GM18511 (cell line): Measurements from ENCODE around the gene ENO3.

ENCODE experiments used
- ATAC-seq: cut with Tn5 transposase; IDR thresholded peaks from one replicate; pipeline ENCODE4 v1.9.1; 2021; ENCODE audit warnings: mild to moderate bottlenecking, moderate library complexity; ENCODE audit not compliant: unreplicated experiment

Gene ENO3

DNA sequence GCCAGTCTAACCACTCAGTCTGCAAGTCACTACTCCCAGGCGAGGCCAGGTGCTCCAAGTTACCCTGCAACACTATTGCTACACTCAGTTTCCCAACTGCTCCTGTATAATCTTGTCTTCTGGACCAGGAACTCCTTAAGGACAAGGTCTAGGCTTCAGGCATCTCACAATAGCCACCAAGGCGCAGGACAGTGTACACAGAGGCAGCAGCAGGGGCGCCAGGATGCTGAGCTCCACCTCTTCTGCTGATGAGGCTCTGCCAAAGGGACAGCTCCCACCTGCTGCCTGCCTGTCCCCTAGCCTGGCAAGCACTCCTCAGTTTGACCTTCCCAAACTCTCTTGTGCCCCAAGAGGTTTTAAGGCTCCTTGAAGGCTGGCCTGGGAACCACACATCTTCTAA, 14.5 kb upstream of the ENO3 start:
- ATAC-seq, result no peak

DNA sequence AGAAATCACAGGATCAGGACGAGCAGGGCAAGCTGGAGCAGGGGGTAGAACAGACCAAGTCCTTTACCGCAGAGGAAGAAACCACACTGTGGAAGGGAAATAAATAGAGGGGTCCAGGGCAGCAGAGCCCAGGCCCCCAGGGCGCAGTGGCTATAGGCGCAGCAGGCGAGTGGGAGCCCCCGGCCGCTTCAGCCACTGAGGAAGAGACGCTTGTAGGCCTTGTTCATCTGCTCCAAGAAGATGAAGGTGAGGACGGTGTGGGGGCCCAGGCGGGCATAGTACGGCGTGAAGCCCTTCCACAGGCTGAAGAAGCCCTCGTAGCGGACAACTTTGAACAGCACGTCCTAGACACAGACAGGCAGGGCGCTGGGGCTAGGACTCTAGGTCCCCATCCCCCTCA, 13.4 kb upstream of the ENO3 start:
- ATAC-seq, result no peak

DNA sequence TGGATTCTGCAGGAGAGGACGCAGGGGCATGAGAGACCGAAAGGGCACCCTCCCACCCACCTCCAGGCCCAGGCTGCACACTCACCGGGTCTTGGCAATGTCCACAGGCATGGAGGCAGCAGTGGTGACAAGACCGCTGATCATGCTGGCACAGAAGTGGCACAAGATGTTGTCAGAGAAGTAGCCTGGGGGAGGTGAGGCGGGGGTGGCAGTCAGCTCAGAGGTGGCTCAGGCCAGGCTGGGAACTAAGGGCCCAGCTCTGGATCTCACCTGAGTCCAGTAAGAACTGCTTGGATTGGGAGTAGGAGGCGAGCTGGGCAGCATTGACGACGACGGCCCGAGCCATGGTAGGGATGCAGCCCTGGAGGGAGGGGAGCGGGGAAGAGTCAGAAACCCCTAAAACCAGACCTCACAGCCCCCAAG, 12.8 kb upstream of the ENO3 start:
- no peak for ATAC-seq

DNA sequence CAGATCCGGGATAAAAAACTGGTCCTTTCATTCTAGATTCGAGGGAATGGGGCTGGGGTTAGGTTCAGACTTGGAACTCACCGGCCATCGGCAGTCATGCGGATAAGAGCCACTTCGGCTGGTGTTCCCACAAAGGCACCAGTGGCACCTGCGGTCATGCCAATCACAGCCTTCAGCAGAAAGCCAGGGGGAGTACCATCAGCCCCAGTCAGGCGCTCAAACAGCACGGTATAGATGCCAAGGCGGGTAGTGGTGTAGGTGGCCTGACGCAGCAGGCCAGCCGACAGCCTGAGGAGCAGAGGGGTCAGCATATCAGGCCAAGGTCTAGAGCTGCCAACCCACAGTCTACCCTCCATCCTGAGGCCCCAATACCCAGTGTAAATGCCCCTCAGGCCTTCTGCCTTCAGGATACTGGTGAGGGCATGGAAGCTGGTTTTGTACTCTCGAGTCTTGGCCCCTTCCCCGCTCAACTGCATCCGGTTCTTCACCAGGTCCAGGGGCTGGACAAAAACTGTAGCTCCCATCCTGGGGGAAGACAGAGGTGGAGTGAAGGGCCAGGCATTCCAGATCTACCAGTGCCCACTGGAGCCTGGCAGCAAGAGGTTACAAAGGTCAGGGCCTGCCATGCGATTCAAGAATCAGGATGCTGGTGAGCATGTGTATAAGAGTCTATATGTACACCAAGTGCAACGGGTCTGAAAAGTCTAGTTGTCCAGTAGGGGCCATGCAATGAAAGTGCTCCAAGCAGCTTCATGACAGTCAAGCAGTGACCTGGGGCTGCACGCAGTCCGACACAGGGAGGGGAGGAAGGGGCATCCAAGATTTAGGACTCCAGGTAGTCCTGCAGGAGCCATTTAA, 12.0 kb upstream of the ENO3 start:
- ATAC-seq, result no peak

DNA sequence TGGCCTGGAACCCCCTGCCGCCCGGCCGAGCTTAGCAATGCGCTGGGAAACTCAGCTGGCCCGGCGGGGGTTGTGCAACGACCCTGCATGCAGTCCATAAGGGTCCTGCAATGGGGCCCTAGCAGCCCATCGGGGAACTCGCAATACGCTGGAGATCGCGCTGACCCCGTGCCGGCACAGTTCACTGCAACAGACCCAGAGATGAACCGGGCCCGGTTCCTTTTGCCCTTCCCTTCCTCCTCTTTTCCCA, 11.4 kb upstream of the ENO3 start:
- peak; percentile 22 for ATAC-seq

DNA sequence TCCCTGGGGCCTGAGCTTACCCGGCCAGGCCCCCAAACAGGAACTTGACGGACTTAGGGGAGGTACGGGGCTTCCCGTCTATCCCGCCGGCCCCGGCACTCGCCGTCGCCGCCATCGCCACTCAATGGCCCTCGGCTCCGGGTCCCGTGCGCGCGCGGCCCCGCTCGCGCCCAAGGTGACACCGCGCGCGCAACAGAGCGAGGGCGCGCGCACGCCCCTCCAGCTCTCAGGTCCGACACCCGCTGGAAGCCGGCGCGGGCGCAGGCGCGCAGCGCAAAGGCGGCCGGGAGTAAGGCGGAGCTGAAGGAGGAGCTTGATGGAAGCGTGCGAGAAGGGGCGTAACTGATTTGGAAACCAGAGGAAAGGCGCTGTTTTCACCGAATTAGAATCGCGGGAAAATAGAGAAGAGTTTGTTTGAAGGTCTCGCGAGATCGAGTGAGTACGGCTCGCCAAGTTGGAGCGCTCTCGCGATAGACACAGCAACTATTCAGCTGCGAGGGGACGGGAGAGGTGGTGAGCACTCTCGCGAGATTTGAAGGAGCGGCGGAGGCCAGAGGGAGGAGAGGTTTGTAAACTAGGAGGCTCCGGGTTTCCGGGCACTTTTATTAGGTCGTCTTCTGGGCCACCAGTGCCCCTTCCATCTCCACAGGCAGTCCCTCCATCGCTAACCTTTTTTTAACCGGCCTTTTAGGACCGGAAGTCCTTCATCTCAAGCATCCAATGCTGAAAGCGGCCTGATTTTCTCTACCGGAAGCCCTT, 10.9 kb upstream of the ENO3 start, which contains the start of the genes RNF167 and SLC25A11:
Gene RNF167, plus strand, starts transcription at position 473 of the 759 bp plus-strand sequence. CDS start 642 bp downstream, outside the sequence.
Gene SLC25A11, minus strand, starts transcription at position 251 of the 759 bp plus-strand sequence. Its CDS starts 136 bp downstream, at position 115.
- peak; percentile 83 for ATAC-seq

DNA sequence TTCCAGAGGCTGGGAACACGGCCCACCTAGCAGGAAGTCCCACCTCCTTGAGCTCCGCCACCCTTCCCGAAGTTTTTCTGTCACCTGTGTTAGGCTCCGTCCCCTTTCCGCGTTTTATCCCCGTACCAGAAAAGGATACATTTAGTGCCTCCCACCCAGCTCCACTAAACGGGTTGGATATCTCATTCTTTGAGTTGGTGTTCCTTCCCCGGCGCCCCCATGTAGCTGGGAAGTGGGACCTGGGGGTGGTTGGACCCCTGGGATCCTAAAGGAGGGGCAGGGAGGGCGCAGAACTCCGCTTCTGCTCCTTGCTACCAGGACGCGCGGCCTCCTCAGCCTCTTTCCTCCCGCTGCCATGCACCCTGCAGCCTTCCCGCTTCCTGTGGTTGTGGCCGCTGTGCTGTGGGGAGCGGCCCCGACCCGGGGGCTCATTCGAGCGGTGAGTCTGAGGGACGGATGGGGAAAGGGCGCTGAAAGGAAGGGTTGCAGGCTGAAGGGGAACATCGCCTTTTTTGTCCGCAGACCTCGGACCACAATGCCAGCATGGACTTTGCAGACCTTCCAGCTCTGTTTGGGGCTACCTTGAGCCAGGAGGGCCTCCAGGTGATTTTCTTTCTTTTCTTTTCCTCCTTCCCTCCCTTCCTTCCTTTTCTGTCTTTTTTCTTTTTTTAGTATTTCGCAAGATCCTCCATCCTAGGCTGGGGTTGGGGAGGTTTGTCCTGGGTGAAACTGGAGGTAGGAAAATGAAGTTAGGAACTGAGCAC, 10.2 kb upstream of the ENO3 start:
- ATAC-seq, result no peak

DNA sequence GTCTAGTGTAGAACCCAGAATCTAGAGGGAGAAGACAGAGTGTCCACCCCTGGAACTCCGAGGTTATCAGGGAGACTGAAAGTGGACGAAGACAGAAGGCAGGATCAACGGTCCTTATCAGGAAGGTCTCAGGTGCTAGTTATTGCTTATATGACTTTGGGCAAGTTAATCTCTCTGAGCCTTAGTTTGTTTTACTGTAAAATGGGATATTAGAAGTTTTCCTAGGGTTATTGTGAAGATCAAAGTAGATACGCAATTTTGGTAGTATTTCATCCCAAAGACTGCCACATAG, 9.7 kb upstream of the ENO3 start:
- no peak for ATAC-seq

DNA sequence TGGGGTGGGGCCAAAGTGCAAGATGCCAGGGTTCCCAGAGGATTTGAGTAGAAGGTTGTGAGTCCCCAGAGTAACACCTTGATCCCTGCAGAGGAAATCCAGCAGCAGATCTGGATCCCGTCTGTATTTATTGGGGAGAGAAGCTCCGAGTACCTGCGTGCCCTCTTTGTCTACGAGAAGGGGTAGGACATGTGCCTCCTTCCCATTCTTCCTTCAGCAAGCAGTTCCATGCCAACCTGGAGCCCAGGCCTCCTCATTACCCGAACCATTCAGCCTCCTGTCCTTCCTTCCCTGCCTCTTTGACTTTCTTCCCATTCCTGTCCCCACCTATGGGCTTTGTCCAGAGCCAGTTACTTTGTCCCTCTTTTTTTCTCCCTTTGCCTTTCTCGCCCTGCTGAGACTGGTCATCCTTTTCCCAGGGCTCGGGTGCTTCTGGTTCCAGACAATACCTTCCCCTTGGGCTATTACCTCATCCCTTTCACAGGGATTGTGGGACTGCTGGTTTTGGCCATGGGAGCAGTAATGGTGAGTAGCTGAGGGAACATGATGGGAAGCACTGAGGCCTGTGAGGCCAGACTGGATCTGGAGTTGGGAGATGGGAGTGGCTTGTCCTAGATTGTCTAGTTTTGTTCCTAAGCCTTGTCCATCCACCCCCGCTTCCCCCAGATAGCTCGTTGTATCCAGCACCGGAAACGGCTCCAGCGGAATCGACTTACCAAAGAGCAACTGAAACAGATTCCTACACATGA, 8.0 kb upstream of the ENO3 start:
- no peak for ATAC-seq

DNA sequence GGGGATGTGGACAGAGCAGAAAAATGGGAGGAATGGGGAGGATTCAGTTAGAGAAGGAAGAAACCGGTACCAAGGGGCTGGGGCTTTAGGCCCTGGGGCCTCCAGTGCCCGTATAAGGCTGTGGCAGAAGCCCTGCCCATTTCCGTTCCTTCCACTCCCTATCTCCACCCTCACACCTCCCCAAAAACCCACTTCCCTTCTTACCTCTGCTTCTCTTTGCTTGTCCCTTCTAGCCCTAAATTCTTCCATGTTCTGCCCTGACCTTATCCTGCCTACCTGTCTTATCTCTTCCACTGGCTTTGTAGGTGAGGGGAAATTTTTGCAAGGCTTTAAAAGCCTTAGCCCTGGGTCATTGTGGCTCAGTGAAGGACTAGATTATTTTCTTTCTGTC, 6.8 kb upstream of the ENO3 start:
- no peak for ATAC-seq

DNA sequence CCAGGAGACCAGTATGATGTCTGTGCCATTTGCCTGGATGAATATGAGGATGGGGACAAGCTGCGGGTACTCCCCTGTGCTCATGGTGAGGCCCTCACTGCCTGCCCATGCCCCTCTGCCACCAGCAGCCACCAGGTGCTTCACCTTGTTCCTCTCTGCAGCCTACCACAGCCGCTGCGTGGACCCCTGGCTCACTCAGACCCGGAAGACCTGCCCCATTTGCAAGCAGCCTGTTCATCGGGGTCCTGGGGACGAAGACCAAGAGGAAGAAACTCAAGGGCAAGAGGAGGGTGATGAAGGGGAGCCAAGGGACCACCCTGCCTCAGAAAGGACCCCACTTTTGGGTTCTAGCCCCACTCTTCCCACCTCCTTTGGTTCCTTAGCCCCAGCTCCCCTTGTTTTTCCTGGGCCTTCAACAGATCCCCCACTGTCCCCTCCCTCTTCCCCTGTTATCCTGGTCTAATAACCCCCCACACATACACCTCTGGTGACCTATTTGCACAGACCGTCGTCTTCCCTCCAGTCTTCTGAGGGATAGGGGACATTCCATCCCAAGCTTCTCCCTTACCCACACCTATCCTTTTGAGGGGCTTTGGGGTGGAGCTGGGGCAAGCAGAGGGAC, 6.3 kb upstream of the ENO3 start:
- no peak for ATAC-seq

DNA sequence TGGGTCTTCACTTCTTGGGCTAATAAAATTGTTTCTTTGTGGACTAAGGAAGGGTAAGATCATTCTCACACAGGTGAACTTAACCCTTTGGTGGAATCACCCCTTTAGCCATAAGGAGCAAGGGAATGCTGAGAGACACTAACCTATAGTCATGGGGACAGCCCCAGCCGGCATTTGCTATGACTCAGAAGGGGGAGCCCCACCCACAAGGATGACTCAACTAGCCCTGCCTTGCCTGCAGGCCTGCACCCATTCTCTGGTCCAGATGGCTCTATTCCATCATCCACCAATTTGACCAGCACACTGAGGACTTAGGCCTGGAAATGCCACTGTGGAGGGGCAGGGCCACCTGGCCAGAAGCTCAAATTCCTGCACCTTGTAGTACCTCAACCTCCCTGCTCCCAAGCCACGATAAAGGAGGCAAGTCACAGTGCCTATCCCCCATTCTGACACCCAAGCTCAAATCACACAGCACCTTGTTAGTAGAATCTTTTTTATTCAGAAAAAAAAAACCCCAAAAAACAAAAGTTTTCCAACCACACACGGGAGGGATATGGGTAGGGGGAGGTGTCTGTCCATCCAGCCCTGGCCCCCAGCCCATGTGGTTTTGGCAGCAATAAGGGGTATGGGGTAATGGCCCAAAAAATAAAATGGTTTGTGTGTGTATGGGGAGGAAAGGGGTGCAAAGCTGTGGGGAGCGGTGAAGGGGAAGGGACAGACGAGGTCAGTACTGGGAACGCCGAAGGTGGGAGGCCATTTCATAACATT, 5.6 kb upstream of the ENO3 start:
- ATAC-seq, result no peak

DNA sequence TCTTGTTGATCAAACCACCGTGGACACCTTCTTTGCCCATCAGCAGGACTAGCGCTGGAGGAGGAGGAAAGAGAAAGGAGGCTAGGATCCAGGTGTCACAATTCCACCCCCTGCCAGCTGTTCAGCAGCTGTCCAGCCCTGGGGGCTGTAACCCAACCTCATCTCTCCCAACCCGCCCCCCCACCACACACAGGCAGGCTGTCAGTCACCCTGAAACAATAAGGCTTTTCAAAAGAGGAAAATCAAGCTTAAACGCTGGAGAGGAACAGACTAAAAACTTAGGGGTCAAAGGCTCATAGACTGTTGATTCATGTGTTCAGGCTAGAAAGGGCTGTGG, 5.0 kb upstream of the ENO3 start:
- ATAC-seq, result no peak

DNA sequence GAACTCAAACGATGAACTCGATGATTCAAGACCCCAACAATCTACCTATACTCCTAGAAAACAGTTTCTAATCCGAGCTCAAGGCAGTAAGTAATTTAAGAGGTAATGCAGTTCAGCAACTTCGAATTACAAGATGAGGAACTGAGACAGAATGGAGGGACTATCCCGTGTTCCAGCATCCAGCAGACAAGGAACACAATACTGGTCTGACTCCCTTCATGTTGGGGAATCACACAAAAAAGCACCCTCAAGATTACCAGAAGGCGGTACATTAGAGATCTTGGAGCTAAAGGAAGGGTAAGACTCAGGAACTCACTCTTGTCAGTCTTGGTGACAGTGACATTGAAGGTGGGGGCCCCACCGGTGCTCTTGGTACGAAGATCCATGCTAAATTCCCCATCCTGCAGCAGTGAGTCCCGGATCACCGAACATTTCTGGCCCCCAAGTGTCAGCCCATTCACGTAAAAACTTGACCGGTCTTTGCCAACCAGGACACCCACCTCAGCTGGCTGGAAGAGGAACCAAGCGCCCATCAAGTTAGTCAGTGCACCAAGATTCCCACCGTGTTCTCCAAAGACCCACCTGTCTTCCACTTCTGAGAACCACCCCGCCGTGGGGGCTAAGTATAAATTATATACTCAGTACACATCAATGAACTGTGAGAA, 4.5 kb upstream of the ENO3 start:
- ATAC-seq, result no peak

DNA sequence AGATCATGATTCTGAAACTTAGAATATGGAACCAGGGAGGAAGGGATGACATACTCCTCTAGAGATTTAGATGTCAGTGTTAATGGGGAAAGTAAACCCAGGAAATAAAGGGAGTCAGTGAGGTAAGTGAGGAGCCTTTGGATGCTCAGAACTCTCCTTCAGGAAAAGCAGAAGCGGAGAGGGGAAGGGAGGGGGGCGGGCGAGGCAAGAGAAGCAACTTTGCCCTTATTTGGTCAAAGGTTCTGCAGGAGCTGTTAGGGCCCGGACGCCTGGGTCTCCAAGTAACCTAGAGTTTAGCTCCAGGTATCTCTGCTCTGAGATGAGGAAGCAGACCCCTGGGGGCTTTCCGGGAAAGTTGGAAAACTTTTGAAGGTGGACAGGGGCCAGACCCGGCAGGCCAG, 3.9 kb upstream of the ENO3 start:
- no peak for ATAC-seq

DNA sequence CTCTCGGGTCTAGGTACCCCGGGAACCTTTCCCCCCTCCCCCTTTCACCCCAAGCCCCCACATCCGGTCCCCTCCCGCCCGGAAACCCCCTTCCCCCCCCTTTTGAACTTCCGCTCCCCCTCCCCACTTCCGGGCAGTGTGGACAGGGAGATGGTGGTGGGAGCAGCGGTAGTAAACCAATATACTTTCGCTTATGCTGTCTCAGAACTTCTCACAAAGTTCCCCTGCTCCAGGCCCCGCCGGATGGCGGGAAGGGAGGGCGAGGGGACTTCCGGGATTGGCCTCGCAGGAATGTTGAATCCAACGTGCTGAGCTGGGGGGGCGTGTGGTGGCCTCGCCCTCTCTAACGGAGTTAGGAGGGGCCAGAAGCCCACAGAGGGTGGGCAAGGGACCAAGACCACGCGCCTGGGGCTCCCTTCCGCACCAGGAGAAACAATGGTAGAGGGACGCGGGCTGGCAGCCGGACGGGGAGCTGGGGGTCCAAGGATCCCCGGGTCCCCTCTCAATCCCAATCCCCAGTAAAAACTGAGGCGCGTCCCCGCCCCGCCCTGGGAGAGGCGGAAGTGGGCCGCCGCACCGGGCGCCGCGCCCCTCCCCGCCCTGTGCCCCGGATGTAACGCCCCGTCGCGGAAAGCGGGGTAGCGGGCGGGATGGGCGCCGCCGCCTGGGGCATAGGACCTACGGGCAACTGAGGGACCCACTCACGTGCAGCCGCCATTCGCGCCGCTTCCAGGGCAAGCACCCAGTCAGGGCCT, 3.3 kb upstream of the ENO3 start:
- ATAC-seq, result no peak

DNA sequence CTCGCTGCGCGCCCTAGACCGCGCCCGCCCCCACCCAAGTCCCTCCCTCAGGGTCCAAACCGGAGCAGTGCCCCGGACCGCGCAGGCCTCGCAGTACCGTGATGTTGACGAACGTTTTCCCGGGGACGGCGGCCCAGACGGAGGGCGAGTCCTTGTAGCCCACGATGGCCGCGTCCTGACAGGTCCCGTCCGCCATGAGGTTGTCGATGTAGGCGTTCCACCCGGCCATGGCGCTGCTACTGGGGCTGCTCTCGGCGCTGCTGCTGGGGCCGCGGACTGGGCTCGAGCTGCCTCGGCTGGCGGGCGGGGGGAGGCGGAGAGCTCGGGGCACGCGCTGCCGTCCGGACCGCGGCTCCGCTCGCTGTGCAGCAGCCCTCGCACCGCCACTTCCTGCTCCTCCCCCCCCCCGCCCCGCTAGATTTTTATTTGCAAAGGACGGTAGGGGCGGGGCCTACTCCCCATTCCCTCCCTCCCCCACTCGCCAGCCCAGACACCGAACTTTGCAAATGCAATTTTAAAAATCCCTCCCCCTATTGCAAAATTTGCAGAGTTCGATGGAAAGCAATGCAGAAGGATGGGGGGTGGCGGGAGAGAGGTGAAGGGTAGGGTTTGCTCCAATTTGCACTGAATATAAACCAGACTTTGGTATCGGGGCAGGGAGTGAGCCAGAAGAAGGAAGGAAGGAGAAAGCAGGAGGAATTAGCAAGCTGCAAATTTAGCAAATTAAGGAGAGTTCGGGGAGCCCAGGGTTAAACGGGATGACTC, 2.6 kb upstream of the ENO3 start, which contains the start of gene PFN1:
Gene PFN1, minus strand, starts transcription at position 365 of the 765 bp plus-strand sequence. Its CDS starts 136 bp downstream, at position 229.
- ATAC-seq, result peak; percentile 30

DNA sequence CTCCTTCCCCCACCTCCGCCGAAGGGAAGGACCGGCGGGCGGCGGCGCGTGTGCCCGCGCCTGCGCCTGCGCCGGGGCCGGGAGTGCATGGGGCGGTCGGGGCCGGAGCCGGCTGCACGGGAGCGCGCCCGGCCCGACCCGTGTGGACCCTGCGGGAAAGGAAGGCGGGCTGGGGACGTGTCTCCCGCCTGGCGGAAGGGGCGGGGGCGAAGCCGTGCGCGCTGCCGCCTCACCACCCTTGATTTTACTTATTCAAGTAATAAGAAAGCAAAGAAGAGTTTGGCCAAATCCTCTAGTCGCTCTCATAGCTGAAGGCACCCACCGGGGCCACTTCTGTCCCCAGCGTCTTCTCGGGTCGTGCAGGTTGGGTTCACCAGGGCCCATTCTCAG, 2.0 kb upstream of the ENO3 start:
- peak; percentile 33 for ATAC-seq
